Smooth muscle cell of the brain vasculature (primary cell): ENCODE results near the gene CDYL2.

ENCODE experiments used
- DNase-seq: peaks from one replicate; pipeline ENCODE4 v3.0.0-alpha.2; 2012; ENCODE audit warnings: low read depth, low spot score

CDYL2 gene

GRCh38 chr16:80596507-80597207, 207.7 kb downstream of the CDYL2 start:
- no peak for DNase-seq

GRCh38 chr16:80594756-80595155, 209.6 kb downstream of the CDYL2 start:
- no peak for DNase-seq

GRCh38 chr16:80592273-80592672, 212.1 kb downstream of the CDYL2 start:
- DNase-seq = no peak

GRCh38 chr16:80591071-80591915, 213.1 kb downstream of the CDYL2 start:
- DNase-seq = no peak

GRCh38 chr16:80587071-80587470, 217.3 kb downstream of the CDYL2 start:
- DNase-seq = no peak

GRCh38 chr16:80586476-80586875, 217.9 kb downstream of the CDYL2 start:
- no peak for DNase-seq

GRCh38 chr16:80585764-80586163, 218.6 kb downstream of the CDYL2 start:
- DNase-seq = no peak

- DNase-seq = no peak
Measured at GRCh38 chr16:80583466-80583865, 220.9 kb downstream of the CDYL2 start.

- DNase-seq = no peak
Measured at GRCh38 chr16:80580109-80580832, 224.1 kb downstream of the CDYL2 start.

GRCh38 chr16:80577485-80578280, 226.7 kb downstream of the CDYL2 start:
- DNase-seq = no peak

GRCh38 chr16:80576343-80576912, 228.0 kb downstream of the CDYL2 start:
- no peak for DNase-seq

GRCh38 chr16:80573700-80574120, 230.7 kb downstream of the CDYL2 start:
- no peak for DNase-seq

- no peak for DNase-seq
Measured at GRCh38 chr16:80570106-80570478, 234.3 kb downstream of the CDYL2 start.

GRCh38 chr16:80569440-80570105, 234.8 kb downstream of the CDYL2 start:
- no peak for DNase-seq

GRCh38 chr16:80564394-80564793, 240.0 kb downstream of the CDYL2 start:
- no peak for DNase-seq

GRCh38 chr16:80563066-80563465, 241.3 kb downstream of the CDYL2 start:
- DNase-seq = no peak

GRCh38 chr16:80559369-80559768, 245.0 kb downstream of the CDYL2 start:
- no peak for DNase-seq

- DNase-seq = no peak
Measured at GRCh38 chr16:80557037-80557436, 247.4 kb downstream of the CDYL2 start.

GRCh38 chr16:80556481-80556880, 247.9 kb downstream of the CDYL2 start:
- DNase-seq = no peak

GRCh38 chr16:80554033-80554432, 250.4 kb downstream of the CDYL2 start:
- no peak for DNase-seq

- DNase-seq = no peak
Measured at GRCh38 chr16:80552277-80552676, 252.1 kb downstream of the CDYL2 start.
